Activated CD4-positive, CD25-positive, alpha-beta regulatory T cell treated with anti-CD3 and anti-CD28 coated beads, Interleukin-2, amount 50 U/mL, for 16 hours (primary cell): ENCODE measurements around the gene OVOL2.

Experiments
- DNase-seq: peaks from one replicate; pipeline ENCODE4 v3.0.0-alpha.2; 2020; ENCODE audit warnings: low read depth, low spot score

Gene OVOL2

DNA sequence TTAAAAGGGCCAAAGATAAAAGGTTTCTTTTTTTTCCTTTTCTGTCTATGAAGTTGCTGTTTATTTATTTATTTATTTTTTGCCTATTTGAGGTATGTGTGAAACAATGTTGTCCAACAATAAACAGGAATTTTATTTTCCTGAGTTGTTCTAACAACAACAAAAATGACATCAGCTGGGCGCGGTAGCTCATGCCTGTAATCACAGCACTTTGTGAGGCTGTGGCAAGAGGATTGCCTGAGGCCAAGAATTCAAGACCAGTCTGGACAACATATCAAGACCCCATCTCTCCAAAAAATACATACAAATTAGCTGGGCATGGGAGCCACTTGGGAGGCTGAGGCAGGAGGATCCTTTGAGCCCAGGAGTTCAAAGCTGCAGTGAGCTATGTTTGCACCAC lies 44.8 kb downstream of the OVOL2 start:
- no peak for DNase-seq

DNA sequence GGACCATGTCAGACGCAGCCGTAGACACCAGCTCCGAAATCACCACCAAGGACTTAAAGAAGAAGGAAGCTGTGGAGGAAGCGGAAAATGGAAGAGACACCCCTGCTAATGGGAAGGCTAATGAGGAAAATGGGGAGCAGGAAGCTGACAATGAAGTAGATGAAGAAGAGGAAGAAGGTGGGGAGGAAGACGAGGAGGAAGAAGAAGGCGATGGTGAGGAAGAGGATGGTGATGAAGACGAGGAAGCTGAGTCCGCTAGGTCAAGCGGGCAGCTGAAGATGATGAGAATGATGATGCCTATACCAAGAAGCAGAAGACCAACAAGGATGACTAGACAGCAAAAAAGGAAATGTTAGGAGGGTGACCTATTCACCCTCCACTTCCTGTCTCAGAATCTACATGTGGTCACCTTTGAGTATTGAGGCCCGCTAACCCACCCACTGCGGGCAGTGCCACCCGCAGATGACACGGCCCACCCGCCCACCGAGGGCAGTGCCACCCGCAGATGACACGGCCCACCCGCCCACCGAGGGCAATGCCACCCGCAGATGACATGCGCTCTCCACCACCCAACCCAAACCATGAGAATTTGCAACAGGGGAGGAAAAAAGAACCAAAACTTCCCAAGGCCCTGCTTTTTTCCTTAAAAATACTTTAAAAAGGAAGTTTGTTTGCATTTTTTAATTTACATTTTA lies 45.6 kb downstream of the OVOL2 start:
- DNase-seq, result no peak

DNA sequence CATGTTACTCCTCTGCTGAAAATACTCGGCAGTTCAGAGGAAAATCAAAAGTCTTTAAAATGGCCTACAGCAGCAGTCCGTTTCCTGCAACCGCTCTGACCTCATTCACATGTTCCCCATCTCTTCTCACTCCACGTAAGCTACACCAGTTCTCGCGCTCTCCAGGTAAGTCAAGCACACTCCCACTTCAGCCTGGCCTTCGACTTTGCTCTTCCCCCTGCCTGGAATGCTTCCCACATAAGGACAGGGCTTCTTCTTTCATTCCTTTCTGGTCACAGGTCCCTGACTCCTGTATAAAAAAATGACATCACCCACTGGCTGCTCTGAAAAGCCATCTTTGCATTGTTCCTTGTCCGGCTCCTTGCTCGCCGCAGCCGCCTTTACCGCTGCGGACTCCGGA lies 46.2 kb downstream of the OVOL2 start:
- no peak for DNase-seq

DNA sequence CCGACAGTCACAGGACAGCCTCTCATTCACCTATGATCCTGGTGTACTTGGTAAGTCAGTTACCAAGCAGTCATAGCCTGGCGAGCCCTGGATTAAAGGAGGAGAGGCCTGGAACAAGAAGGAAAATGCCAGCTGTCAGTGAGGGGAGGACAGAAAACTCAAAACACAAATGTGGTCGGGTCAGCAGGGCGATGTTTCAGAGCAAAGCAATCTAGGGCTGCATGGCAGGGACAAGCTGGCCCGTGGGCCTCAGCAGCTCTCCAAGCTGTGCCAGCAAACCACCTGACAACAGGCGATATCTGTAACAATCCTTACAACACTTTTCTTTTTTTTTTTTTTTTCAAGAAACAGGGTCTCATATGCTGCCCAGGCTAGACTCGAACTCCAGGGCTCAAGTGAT lies 48.6 kb downstream of the OVOL2 start:
- DNase-seq, result no peak

GRCh38 chr20:18007534-18008292 lies 50.0 kb downstream of the OVOL2 start:
- no peak for DNase-seq

DNA sequence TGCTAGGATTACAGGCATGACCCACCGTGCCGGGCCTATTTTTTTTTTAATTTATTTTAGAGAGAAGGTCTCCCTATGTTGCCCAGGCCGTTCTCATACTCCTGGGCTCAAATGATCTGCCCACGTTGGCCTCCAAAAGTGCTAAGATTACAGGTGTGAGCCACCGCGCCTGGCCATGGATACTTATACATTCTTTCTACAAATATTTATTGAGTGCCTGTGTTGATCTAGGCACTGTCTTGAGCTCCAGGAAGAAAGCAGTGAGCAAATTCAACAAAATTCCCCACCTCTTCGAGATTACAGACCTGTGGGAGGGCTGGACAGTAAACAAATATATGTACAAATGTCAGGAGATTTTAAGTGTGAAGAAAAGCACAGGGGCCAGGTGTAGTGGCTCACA lies 51.0 kb downstream of the OVOL2 start:
- no peak for DNase-seq

- DNase-seq, result no peak
Measured at GRCh38 chr20:18005990-18006364, 51.7 kb downstream of the OVOL2 start.

DNA sequence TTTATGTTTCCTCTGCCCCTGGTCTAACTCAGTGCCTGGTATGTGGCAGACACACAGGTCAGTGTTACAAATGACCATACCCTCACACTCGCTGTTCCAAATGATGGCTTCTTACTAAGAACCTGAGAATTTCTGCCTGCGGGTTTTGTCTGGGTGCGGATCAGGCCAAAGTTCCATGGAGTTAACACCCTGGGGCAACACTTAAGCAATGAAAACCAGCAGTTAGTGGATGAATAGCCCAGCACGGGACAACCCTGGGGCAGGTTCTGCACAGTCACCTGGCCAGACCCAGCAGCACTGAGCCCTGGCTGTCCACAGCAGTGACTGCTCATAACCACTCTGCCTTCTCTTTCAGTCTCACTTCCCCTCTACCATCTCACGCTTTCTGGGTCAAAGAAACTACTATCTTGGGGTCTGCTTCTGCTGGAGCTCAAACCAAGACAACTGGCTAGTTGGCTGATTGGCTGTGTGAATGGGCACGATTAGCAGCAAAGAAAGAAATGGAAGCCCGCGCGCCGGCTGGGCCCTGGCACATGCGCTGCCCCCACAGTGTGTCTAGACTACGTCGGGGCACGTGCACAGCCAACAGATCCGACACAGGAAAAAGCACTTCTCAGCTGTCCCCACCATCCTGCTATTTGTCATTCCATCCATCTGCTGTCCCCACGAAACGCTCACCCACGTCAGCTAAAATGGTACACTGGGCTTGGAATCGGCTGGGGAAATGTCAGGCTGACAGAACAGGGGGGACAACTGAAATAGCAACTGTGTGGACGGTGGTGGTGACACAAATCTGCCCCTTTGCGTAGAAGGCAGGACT lies 52.3 kb downstream of the OVOL2 start:
- DNase-seq, result no peak

GRCh38 chr20:18004384-18005031 lies 53.2 kb downstream of the OVOL2 start:
- no peak for DNase-seq

DNA sequence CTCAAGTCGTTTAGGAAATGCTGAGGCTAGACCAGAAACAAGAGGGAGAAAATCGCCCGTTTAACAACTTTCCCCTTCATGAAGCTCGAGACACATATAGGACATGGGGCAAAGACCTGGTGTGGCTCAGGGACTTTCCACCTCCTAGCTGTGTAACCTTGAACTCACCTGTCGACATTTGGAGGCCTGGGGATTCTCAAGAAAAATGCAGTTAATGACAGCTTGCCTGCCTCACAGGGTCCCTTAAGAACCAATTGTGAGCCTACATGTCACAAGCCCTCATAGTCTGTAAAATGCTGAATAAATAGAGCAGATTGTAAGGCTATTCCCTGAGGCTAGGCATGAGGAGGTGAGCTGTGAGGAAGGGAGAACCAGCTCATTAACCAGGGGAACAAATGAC lies 53.8 kb downstream of the OVOL2 start:
- no peak for DNase-seq

- no peak for DNase-seq
Measured at GRCh38 chr20:18001131-18001921, 56.4 kb downstream of the OVOL2 start.

DNA sequence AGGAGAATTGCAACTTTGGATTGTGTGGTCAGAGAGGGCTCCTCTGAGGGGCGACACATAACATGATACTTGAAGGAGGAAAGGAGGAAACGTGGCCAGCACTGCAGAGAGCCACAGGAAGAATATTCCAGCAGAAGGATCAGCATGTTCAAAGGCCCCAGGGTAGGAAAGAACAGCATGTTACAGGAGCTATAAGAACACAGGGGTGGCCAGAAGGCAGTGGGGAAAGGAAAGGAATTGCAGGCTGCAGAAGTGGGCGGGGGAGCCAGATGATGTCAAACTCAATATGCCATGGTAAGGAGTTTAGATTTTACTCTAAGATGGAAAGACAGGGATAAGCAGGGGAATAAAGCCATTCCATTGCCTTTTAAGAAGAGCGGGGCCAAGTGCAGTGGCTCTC lies 58.1 kb downstream of the OVOL2 start:
- no peak for DNase-seq

DNA sequence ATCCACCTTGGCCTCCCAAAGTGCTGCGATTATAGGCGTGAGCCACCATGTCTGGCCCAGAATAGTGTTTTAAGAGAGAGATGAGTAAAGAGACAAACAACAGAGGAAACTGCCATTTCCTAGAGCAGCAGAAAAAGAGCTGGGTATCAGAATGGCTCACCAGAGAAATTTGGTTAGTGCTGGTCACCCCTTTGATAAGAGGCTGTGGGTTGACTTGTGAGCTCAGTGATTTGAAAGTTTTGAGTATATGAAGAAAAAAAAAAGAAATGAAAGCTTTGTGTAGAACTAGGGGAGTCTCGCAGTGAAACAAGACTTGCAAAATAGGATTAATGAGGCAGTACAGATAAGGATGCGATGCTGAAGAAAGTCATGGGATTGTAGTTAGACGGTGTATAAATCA lies 59.3 kb downstream of the OVOL2 start:
- DNase-seq, result no peak

DNA sequence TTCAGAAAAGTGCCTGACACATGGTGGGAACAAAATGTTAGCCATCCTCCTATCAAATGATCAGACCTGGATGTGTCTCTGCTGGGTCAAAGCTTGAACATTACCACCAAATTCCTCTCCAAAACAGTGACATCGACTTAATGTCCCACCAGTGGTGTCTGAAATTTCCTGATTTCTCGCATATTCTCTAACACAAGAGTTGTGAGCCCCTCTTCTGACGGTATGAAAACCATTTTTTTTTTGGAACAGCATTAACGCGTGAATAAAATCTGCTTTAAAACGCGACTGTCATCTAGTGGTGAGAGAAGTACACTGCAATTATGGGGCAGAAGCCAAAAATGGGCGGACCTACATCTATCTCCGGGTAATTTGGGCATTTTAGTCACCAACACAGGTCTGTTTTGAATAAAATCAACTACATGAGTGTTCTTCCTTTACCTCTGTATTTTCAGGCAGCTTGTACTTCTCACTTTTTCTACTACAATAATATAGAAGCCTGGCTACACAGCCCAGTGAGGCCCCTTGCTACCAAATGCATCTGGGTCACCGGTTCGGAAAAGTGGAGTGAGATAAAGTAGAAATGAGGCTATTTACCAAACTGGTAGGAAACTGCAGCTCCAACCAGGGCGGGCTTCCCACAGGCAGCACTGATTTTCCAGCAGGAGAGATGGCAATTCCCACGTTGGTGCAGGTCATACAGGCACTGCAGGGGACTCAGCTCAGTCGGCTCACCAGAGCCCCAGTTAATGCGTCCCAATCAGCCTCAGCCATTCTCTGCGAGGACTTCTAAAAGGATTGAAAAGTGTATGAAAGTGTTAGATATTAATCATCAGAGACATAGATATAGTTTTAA lies 61.5 kb downstream of the OVOL2 start:
- DNase-seq, result peak; percentile 23

DNA sequence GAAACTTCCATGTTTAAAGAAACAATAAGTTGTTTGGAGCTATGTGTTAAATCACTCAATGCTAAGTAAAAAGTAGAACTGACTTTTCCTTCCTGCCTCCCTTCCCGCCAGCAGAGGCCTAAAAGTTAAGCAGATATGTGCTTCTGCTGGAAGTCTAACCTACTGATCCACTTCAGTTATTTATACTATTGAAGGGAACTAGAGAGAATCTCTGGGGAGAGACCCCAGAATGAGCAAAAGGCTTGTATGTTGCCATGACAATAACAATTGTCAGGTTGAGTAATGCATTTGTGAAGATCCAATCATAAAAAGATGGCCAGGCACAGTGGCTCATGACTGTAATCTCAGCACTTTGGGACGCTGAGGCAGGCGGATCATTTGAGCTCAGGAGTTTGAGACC lies 64.2 kb downstream of the OVOL2 start:
- no peak for DNase-seq

- no peak for DNase-seq
Measured at GRCh38 chr20:17992847-17993513, 64.7 kb downstream of the OVOL2 start.

- no peak for DNase-seq
Measured at GRCh38 chr20:17992224-17992637, 65.5 kb downstream of the OVOL2 start.

GRCh38 chr20:17990278-17990972 lies 67.3 kb downstream of the OVOL2 start:
- no peak for DNase-seq

GRCh38 chr20:17987988-17988387 lies 69.7 kb downstream of the OVOL2 start:
- DNase-seq, result no peak
